Measurements from ENCODE around the gene C3AR1. TPM values are rescaled to one million over a fixed set of nuclear protein-coding genes. Genes with fewer than 3 reads are reported as not detected.

Gene C3AR1
- total RNA-seq, 1 experiment from 2014 or later, result 0.09 TPM

DNA sequence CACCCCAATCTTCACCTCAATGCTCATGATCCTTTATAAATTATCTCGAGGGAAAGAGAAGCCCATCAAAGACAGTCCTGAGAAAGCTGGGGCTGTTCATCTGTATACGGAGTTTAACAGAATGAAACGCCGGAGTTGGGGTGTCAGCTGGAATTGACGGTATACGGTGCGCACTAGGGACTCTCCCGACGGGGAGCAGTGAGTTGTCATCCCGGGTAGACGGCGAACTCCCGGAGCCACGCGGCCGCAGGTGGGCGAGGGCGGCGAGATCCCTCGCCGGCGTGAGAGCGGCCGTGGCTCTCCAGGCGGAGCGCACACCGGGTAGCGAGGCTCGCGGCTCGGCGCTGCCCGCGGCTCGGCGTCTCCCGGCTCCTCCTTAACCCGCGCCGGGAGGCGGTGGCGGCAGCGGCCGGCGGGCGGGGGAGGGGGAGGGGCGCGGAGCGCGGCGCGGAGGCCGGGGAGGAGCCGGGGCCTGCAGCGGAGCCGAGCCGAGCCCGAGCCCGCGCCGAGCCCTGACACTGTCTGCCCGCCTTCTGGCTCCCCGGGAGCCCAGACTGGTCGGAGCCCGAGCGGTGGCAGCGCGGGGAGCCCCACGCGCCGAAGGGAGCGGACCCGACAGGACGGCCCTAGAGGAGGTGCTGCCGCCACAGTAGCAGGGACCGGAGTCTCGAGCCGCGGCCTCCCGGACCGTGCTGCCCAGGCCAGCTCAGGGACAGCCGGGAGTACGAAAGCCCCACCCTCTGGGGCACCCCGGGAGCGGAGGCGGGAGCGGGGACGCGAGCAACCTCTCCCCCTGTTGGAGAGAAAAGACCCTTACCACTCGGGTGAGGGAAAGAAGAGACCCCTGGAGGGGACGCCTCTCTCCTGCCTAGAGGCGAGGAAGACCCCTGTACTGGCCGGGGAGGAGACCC, 33.7 kb downstream of the C3AR1 start, which contains the start of gene FOXJ2 (continued):
- TF ChIP-seq, protein P1, sequence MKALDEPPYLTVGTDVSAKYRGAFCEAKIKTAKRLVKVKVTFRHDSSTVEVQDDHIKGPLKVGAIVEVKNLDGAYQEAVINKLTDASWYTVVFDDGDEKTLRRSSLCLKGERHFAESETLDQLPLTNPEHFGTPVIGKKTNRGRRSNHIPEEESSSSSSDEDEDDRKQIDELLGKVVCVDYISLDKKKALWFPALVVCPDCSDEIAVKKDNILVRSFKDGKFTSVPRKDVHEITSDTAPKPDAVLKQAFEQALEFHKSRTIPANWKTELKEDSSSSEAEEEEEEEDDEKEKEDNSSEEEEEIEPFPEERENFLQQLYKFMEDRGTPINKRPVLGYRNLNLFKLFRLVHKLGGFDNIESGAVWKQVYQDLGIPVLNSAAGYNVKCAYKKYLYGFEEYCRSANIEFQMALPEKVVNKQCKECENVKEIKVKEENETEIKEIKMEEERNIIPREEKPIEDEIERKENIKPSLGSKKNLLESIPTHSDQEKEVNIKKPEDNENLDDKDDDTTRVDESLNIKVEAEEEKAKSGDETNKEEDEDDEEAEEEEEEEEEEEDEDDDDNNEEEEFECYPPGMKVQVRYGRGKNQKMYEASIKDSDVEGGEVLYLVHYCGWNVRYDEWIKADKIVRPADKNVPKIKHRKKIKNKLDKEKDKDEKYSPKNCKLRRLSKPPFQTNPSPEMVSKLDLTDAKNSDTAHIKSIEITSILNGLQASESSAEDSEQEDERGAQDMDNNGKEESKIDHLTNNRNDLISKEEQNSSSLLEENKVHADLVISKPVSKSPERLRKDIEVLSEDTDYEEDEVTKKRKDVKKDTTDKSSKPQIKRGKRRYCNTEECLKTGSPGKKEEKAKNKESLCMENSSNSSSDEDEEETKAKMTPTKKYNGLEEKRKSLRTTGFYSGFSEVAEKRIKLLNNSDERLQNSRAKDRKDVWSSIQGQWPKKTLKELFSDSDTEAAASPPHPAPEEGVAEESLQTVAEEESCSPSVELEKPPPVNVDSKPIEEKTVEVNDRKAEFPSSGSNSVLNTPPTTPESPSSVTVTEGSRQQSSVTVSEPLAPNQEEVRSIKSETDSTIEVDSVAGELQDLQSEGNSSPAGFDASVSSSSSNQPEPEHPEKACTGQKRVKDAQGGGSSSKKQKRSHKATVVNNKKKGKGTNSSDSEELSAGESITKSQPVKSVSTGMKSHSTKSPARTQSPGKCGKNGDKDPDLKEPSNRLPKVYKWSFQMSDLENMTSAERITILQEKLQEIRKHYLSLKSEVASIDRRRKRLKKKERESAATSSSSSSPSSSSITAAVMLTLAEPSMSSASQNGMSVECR (CRISPR knock-in tag; IDR thresholded peaks at IDR 0.05; ENCODE audit: borderline replicate concordance), result no peak
- 0 out of 2 replicates have a peak, but pooled peaks have one; percentile 27 for TF ChIP-seq KAT7 (CRISPR knock-in tag; IDR thresholded peaks at IDR 0.05; ENCODE audit: borderline replicate concordance)
- TF ChIP-seq, protein P2, sequence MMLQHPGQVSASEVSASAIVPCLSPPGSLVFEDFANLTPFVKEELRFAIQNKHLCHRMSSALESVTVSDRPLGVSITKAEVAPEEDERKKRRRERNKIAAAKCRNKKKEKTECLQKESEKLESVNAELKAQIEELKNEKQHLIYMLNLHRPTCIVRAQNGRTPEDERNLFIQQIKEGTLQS (CRISPR knock-in tag; conservative IDR thresholded peaks at IDR 0.05), result no peak
- TF ChIP-seq, protein P3, sequence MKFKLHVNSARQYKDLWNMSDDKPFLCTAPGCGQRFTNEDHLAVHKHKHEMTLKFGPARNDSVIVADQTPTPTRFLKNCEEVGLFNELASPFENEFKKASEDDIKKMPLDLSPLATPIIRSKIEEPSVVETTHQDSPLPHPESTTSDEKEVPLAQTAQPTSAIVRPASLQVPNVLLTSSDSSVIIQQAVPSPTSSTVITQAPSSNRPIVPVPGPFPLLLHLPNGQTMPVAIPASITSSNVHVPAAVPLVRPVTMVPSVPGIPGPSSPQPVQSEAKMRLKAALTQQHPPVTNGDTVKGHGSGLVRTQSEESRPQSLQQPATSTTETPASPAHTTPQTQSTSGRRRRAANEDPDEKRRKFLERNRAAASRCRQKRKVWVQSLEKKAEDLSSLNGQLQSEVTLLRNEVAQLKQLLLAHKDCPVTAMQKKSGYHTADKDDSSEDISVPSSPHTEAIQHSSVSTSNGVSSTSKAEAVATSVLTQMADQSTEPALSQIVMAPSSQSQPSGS (CRISPR knock-in tag; IDR thresholded peaks at IDR 0.05; ENCODE audit: borderline replicate concordance, low read depth), result no peak
- TF ChIP-seq TCF7 (CRISPR knock-in tag; IDR thresholded peaks at IDR 0.05; ENCODE audit: low read depth), result no peak
- TF ChIP-seq GABPB1 (CRISPR knock-in tag; IDR thresholded peaks at IDR 0.05), result no peak
- TF ChIP-seq, protein P4, sequence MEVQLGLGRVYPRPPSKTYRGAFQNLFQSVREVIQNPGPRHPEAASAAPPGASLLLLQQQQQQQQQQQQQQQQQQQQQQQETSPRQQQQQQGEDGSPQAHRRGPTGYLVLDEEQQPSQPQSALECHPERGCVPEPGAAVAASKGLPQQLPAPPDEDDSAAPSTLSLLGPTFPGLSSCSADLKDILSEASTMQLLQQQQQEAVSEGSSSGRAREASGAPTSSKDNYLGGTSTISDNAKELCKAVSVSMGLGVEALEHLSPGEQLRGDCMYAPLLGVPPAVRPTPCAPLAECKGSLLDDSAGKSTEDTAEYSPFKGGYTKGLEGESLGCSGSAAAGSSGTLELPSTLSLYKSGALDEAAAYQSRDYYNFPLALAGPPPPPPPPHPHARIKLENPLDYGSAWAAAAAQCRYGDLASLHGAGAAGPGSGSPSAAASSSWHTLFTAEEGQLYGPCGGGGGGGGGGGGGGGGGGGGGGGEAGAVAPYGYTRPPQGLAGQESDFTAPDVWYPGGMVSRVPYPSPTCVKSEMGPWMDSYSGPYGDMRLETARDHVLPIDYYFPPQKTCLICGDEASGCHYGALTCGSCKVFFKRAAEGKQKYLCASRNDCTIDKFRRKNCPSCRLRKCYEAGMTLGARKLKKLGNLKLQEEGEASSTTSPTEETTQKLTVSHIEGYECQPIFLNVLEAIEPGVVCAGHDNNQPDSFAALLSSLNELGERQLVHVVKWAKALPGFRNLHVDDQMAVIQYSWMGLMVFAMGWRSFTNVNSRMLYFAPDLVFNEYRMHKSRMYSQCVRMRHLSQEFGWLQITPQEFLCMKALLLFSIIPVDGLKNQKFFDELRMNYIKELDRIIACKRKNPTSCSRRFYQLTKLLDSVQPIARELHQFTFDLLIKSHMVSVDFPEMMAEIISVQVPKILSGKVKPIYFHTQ (CRISPR knock-in tag; IDR thresholded peaks at IDR 0.05), result no peak
- no peak for TF ChIP-seq CBFB (CRISPR knock-in tag; IDR thresholded peaks at IDR 0.05; ENCODE audit: low read depth)
- 0 out of 2 replicates have a peak, but pooled peaks have one; percentile 13 for TF ChIP-seq FOXP1 (CRISPR knock-in tag; IDR thresholded peaks at IDR 0.05; ENCODE audit: borderline replicate concordance)
- TF ChIP-seq PRRX2 (CRISPR knock-in tag; IDR thresholded peaks at IDR 0.05), result no peak
- 0 out of 2 replicates have a peak, but pooled peaks have one; percentile 8 for TF ChIP-seq FOXK1 (CRISPR knock-in tag; IDR thresholded peaks at IDR 0.05)
- TF ChIP-seq, protein P5, sequence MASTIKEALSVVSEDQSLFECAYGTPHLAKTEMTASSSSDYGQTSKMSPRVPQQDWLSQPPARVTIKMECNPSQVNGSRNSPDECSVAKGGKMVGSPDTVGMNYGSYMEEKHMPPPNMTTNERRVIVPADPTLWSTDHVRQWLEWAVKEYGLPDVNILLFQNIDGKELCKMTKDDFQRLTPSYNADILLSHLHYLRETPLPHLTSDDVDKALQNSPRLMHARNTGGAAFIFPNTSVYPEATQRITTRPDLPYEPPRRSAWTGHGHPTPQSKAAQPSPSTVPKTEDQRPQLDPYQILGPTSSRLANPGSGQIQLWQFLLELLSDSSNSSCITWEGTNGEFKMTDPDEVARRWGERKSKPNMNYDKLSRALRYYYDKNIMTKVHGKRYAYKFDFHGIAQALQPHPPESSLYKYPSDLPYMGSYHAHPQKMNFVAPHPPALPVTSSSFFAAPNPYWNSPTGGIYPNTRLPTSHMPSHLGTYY (CRISPR knock-in tag; IDR thresholded peaks at IDR 0.05), result no peak
- no peak for TF ChIP-seq ZNF317 (CRISPR knock-in tag; IDR thresholded peaks at IDR 0.05; ENCODE audit: borderline replicate concordance, low read depth)
- no peak for TF ChIP-seq ESRRA (CRISPR knock-in tag; IDR thresholded peaks at IDR 0.05; ENCODE audit: borderline replicate concordance)
- TF ChIP-seq, protein P6, sequence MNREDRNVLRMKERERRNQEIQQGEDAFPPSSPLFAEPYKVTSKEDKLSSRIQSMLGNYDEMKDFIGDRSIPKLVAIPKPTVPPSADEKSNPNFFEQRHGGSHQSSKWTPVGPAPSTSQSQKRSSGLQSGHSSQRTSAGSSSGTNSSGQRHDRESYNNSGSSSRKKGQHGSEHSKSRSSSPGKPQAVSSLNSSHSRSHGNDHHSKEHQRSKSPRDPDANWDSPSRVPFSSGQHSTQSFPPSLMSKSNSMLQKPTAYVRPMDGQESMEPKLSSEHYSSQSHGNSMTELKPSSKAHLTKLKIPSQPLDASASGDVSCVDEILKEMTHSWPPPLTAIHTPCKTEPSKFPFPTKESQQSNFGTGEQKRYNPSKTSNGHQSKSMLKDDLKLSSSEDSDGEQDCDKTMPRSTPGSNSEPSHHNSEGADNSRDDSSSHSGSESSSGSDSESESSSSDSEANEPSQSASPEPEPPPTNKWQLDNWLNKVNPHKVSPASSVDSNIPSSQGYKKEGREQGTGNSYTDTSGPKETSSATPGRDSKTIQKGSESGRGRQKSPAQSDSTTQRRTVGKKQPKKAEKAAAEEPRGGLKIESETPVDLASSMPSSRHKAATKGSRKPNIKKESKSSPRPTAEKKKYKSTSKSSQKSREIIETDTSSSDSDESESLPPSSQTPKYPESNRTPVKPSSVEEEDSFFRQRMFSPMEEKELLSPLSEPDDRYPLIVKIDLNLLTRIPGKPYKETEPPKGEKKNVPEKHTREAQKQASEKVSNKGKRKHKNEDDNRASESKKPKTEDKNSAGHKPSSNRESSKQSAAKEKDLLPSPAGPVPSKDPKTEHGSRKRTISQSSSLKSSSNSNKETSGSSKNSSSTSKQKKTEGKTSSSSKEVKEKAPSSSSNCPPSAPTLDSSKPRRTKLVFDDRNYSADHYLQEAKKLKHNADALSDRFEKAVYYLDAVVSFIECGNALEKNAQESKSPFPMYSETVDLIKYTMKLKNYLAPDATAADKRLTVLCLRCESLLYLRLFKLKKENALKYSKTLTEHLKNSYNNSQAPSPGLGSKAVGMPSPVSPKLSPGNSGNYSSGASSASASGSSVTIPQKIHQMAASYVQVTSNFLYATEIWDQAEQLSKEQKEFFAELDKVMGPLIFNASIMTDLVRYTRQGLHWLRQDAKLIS (CRISPR knock-in tag; IDR thresholded peaks at IDR 0.05; ENCODE audit: borderline replicate concordance), result no peak
- TF ChIP-seq FOXJ3 (CRISPR knock-in tag; IDR thresholded peaks at IDR 0.05; ENCODE audit: borderline replicate concordance), result no peak
- TF ChIP-seq JUN (CRISPR knock-in tag; IDR thresholded peaks at IDR 0.05), result no peak
- TF ChIP-seq SMAD4 (CRISPR knock-in tag; IDR thresholded peaks at IDR 0.05), result no peak
